HFF-Myc (cell line): Measurements from ENCODE around the gene SRGAP3.

Source experiments
- DNase-seq: peaks from one replicate; pipeline ENCODE4 v3.0.0-alpha.2; 2011; ENCODE audit warnings: low read depth; ENCODE audit errors: extremely low read depth
- H3K4me3 ChIP-seq: replicated peaks from 2 replicates; pipeline ENCODE4 v1.5.1; 2011; ENCODE audit warnings: low read depth, mild to moderate bottlenecking, control low read depth, low read length
- TF ChIP-seq, protein P1 (sequence below): IDR thresholded peaks from 2 replicates; pipeline ENCODE4 v1.5.1; 2012; ENCODE audit warnings: mild to moderate bottlenecking, low read depth, low read length, control low read depth; ENCODE audit errors: missing control alignments

Gene SRGAP3

DNA sequence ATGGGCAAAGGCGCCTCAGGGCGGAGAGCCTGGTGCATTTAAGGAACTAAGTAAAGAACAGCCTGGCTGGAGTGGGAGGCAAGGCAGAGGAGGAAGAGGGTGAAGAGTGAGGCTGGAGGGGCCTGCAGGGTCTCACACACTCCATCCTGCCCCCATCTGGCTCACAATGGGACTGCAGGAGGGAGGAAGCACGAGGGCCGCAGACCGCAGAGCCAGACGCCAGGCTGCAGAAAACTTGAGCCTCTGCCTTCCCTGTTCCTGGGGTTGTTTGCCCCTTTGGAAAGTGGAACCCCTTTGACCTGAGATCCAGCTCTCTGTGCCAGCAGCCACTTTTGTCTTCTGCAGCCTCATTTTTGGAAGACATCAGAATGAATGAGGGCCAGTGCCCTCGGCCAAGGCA is 138.0 kb downstream of the SRGAP3 start:
- no peak for DNase-seq
- no peak overlapping the region for H3K4me3 ChIP-seq
- TF ChIP-seq, protein P1, sequence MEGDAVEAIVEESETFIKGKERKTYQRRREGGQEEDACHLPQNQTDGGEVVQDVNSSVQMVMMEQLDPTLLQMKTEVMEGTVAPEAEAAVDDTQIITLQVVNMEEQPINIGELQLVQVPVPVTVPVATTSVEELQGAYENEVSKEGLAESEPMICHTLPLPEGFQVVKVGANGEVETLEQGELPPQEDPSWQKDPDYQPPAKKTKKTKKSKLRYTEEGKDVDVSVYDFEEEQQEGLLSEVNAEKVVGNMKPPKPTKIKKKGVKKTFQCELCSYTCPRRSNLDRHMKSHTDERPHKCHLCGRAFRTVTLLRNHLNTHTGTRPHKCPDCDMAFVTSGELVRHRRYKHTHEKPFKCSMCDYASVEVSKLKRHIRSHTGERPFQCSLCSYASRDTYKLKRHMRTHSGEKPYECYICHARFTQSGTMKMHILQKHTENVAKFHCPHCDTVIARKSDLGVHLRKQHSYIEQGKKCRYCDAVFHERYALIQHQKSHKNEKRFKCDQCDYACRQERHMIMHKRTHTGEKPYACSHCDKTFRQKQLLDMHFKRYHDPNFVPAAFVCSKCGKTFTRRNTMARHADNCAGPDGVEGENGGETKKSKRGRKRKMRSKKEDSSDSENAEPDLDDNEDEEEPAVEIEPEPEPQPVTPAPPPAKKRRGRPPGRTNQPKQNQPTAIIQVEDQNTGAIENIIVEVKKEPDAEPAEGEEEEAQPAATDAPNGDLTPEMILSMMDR, result no peak

DNA sequence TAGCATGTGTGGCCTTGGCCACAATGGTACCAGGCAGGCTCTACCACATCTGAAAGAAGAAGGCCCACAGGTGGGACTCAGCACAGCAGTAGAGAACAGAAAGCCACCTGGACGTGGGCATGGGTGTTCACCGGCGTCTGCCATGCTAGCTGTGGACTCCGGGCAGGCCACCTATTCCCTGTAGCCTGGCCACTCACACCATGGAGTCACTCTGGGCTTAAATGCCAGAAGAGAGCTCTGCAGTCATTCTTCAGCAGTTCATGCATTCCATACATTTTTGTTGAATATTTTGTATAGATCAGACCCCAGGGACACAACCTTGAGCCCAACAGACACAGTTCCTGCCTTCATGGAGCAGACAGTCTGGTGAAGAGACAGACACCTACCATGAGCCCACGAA is 138.6 kb downstream of the SRGAP3 start:
- no peak for DNase-seq
- H3K4me3 ChIP-seq, result no peak overlapping the region
- TF ChIP-seq, protein P1, result no peak

DNA sequence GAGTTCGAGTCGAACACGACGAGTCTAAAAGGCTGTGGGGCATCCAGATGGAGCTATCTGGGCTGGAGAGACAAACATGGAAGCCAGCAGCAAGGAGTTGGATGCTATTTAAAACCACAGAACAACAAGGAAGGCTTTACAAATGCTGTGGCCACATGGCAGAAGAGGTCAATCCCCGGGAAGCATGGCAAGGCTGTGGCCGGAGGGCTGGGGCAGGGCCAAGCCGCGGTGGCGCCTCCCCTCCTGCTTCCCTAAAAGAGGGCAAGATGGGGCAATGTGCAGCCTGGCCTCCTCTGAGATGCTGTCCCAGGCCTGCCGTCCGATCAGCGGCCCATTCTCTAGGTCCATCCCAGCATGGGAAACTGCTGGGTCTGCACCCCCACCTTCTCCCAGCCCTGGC is 139.1 kb downstream of the SRGAP3 start:
- TF ChIP-seq, protein P1, result no peak
- DNase-seq, result no peak
- no peak overlapping the region for H3K4me3 ChIP-seq

DNA sequence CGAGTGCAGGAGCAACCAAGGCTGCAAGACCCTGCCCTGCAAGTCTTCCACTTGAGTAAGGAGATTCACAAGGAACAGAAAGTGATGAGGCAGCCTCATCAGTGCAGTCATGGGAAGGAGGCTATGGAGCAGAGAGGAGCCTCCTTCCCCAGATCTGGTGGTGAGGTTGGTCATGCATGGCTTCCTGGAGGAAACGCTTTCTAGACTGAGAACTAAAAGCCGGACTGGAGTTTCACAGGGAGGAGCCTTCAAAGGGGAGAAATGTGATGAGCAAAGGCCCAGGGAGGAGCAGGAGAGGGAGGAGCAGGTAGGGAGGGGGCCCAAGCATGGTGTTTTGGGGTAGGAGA is 139.9 kb downstream of the SRGAP3 start:
- TF ChIP-seq, protein P1, result no peak
- H3K4me3 ChIP-seq, result no peak overlapping the region
- DNase-seq, result no peak

DNA sequence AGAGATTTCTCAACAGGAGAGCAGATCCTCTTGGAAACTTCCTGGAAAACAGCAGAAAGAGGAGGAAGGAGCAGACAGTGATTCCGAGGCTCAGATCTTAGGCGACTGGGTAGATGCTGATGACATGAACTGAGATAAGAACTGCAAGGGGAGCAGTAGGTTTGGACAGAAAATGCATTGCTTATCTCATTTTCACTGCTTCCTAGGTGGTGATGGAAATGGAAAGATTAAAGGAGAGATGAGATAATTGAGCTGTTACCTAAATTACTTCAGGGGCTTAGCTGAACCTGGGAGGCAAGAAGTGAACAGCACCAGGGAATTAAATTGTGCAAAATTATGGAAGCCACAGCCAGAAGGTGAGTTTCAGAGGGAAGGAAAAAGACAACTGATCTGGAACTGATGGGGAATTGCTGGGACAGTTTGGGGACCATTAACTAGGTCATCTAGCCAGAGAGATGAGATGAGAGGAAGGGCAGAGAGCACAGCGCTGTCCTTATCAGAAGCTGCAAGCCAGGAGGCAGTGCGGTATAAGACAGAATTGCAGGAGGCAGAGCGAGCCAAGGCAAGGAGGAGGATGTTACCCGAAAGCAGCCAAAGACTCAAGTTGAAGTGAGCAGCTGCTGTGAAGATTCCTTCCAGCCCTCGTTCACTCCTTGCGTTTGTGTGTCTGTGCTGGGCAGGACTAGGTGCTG is 140.4 kb downstream of the SRGAP3 start:
- no peak overlapping the region for H3K4me3 ChIP-seq
- TF ChIP-seq, protein P1, result no peak
- DNase-seq, result no peak

DNA sequence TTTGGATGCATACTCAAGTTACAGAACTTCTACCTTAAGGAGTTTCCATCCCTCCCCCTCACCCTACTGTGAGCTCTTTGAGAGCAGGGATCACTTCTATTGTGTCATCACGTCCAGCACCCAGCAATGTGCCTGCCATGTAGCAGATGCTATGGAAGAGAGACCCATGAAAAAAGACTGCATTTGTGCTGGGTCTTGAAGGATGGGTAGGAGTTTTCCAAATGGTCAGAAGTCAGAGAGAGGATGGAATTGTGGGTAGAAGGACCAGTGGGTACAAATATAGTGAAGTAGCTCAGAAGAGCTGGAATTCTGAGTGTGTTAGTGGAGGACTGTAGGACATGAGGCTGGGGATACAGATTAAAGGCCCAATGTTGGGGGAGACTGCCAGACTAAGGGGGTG is 141.7 kb downstream of the SRGAP3 start:
- TF ChIP-seq, protein P1, result no peak
- no peak for DNase-seq
- H3K4me3 ChIP-seq, result no peak overlapping the region

DNA sequence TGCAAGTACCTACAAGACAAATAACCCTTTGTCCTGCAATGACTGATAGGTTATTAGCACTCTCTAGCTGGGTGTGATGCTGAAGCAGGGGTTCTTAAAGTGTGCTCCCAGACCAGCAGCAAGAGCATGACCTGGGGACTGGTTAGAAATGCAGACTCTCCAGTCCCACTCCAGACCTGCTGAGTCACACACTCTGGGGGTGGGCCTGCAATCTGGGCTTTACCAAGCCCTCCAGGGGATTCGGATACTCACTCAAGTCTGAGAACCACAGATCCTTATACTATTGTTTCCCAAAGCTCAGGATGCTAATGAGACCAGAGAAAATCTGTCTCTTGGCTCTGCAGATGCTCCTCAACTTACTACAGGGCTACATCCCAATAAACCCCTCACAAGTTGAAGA is 144.0 kb downstream of the SRGAP3 start:
- no peak overlapping the region for H3K4me3 ChIP-seq
- TF ChIP-seq, protein P1, result no peak
- no peak for DNase-seq
